Hematopoietic multipotent progenitor cell treated with erythropoietin and hydrocortisone succinate and interleukin-3 and kit ligand, for 8 days (in vitro differentiated cells): ENCODE results near the gene ANO9.
"Not testable (repeated sequence)": the region's sequence is repeated elsewhere in the genome, so short reads cannot be mapped to it uniquely, and the experiment has no call there.

Experiments used
- DNase-seq: peaks from one replicate; pipeline ENCODE4 v3.0.0-alpha.2; 2015

ANO9 gene

DNA sequence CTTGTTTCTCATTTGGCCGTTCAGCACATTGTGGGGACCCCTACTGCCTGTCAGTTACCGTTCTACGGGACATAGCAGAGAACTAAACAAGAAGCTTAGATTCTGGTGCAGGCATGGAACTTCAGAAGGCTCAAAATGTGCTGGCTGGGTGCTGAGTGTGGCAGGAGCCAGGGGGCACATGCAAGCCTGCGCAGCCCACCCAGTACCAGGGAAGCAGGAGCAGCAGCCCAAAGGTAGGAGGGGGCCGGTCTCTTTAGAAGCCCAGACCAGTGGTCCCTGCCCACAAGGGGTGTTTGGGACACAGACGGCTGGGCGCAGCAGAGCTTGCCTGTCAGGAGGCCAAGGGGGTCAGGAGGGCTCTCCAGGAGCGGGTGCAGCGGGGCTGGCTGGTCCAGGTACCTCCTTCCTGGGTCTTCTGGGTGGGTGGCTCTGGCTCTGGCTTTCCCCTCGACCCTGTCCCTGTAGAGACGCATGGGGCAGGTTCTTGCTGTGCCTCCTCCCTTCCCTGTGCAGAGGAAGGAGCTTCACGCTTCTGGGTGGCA is 10.5 kb upstream of the ANO9 start:
- DNase-seq, result no peak

DNA sequence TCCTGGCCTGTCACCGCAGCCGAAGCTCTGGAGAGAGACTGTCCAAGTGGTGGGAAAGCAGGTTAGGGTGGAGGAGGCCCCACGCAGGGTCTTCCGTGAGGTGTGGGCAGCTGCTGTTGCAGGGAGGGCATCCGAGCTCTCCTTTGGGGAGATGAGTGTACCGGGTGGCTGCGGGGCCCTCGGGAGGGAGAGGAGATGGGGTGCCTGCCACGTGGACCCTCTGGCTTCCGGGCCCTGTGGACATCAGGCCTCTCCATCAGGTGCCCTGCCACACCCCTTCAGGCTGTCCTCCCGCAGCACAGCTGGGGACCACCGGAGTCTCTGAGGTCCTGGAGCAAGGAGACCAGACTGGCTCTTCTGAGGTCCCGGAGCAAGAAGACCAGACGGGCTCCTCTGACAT is 9.9 kb upstream of the ANO9 start:
- DNase-seq, result no peak

DNA sequence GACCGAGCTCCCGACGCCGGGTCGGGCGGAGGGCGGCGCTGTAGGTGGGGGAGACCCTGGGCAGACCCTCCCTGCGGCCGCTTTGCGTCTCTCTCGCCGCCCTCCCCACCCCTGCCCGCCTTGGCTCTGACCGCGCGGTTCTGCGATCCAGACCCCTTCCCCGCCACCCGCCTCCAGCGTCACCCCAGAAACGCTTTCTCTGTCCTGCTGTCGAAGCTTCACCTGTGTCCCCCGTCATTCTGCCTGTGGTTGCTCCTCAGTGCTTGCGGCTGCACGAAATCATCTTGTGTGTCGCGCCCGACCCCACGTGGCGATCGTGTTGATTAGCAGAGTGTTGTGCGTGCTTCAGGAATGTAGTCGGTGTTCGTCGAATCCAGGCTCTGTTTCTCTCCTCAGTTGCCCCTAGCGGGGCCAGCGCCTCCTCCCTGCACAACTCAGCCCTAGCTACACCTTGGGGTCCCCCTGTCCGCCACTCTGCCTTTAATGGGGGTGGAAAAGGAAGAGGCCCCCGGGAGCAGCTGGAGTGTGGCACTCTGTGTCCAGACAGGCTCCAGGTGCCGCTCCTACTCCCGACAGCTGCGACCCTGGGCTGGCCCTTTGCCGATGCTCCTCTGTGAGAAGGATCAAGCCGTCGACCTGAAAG is 9.1 kb upstream of the ANO9 start:
- peak; percentile 78 for DNase-seq

DNA sequence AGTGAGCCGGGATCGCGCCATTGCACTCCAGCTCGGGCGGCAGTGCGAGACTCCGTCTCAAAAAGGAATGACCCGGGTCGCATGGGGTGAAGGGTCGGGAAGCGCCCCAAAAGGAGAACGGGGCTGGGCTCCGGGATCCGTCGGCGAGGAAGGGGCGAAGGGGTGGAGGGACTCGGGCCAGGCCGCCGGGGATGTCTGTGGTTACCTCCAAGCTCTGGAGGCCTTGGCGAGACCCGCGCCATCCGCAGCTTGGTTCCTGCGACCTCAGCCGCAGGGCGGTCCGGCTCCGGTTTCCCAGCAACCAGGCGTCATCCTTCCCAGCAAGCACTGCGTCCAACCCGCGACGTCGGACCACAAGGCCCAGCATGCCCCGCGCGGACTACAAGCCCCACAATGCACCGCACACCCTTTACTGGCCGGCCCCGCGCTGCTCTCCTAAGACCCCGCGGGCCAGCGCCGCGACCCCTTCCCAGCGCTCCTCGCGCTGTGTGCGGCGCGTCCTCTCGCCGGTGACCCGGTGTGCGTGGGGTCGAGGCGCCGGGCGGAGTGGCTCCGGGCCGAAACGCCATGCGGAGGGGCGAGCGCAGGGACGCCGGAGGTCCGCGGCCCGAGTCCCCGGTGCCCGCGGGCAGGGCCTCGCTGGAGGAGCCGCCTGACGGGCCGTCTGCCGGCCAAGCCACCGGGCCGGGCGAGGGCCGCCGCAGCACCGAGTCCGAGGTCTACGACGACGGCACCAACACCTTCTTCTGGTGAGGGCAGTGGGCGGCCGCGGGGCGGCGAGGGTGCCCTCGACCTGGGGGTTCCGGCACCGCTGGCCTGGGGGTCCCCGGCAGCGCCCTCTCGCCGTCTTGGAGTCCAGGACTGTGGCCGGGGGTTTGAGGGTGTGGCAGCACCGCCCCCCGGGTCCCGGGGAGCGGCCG is 8.3 kb upstream of the ANO9 start, which contains the start of gene PTDSS2:
Gene PTDSS2, plus strand, starts transcription at position 391 of the 920 bp plus-strand sequence. Its CDS starts 177 bp downstream, at position 568.
- DNase-seq, result peak; percentile 95

DNA sequence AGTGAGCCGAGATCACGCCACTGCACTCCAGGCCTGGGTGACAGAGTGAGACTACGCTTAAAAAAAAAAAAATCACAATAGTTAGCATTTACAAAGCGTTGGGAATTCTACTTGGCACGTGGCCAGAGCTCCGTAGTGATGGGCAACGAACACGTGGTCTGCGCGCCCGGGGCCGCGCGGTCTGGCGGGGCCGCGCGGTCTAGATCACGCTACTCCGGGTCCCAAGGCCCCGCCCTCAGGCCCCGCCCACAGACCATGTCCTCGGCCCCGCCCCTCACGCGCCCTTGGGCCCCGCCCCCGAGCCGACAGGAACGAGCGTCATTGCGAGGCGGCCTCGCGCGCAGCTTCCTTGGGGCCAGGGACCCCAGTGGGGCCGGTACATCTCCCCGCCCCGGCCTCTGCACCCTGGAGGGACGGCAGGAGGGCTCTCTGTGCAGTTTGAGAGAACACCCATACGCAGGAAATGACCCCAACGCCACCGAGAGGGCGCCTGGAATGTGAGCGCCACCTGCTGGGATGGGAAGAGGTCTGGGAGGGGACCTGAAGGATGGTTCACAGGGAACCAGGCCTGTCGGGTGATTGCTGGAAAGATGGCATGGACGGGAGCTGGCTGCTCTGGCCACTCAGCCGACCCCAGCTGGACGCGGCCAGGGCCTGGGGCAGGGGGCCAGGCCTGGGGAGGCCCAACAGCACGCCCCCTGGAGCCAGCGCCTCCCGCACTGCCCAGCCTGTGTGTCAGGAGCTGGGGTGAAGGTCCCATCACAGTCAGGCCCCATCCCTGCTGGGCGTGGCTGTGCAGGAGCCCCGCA is 6.3 kb upstream of the ANO9 start:
- peak; percentile 89 for DNase-seq

DNA sequence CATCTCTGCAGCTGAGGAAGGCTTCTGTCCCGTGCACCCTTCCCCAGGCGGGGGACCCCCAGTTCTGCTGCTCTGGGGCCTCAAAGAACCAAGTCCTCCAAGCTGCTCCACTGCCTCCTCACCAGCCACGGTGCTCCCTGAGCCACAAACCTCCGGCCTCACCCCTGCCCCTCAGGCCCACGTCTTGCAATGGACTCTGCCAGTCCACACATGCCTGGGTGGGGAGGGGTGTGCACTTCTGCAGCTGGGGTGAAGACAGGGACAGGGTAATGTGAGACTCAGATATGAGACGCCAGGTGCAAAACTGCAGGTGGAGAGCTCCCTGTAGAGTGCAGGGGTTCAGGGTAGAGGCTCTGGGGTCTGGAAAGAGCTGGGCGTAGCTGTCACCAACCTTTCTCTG is 5.1 kb upstream of the ANO9 start:
- no peak for DNase-seq

DNA sequence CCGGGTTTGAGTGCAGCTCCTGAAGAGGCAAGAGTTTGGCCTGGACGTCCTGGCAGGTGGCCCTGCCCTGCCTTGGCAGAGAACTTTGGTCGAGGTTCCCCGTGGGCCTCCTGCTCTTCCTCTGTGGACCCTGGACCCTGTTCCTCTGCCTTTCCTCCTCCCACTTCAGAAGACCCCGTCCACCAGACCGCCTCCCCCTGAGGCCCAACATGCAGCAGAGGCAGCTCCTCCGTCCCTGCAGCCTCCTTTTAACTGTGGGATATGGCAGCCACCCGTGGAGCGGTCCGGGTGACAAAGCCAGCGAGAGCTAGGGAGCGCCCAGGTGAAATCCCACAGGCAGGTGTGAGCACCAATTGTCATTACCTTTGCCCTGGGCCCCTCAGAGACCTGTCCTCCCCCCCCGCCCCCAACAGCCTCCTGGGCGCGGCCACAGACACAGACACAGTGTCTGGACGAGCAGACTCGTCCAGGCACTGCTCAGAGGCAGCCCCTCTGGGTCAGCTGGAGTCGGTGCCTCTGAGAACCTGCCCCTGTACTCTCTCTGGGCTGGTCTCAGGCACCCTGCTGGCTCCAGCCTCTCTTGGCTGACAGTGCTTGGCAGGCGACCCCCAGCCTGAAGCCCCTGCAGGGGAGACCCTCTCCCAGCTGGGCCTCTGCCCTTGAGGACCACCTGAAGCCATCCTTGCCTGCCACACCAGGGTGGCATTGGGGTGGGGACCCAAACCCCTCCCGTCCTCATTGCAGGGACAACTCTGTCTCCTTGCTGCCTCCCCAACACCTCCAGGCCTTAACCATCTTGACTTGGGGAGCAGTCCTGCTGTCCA is 4.2 kb upstream of the ANO9 start:
- no peak for DNase-seq

DNA sequence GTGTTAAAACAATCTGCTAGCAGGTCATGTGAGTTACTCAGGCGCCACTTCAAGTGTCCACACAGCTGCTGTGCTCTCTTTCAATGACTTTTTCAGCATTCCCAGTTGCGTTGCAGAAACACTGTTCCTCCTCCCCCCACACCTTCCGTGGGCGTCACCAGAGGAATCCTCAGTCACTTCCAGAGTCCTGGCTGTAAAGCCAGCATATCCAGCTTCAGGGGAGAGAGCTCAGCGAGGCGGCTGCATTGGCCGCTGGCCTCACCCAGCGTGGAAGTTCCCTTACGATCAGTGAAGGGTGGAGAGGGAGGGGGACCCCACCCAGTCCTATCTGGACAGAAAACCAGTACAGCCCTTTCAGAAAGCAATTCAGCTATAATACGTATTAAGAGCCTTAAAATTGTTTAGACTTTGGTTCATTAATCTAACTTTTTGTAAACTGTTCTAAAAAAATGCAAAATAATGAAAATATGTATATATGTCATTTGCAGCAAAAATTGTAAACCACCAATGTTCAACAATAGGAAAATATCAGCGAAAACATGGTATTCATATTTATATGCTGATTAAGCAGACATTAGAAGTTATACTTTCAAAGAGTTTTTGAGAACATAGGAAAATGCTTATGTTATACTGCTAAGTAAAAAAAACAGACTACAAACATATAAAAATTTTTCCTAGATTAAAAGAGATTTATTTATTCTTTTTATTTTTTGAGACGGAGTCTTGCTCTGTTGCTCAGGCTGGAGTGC is 2.8 kb upstream of the ANO9 start:
- DNase-seq, result peak; percentile 64

DNA sequence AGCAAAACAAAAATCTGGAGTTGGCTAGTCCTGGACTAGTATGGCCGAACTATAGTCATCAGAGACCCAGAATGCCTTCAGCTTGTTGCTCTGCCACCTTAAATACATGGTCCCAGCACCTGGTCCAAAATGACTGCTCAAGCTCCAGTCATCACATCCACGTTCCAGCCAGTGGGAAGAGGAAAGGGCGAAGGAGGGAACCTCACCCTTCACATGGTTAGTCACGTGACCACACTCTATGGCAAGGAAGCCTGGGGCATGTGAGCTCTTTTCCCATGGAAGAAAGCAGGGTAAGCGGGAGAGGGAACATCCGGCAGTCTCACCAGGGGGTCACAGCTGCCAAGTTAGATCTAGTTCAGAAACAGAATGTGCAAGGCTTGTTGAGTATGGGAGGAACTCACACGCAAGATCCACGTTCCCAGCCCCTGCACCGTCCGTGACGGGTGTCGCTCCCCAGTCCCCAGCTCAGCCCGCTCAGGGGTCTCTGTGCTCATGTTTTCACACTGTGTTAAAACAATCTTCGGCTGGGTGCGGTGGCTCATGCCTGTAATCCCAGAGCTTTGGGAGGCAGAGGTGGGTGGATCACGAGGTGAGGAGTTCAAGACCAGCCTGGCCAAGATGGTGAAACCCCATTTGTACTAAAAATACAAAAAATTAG is 1.9 kb upstream of the ANO9 start:
- no peak for DNase-seq

DNA sequence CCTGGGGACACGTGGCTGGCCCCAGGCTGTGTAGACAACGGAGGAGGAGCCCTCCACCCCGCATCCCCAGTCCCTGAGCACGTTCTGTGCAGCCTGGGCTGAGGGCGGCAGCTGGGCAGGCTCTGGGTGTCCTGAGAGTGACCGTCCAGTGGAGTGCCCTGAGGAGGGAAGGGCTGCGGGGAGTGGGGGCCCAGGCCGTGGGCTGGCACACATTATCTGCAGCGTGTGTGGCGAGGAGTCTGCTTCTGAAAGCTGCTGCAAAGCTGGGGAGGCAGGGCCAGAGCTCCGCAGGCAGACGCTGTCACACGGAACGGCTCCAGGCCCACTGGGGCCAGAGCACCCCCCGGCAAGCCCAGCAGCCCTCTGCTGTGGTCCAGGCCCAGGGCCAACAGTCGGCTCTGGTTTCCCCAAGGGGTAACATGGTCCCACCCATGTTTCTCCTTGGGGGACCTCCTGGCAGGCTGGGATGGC is 835 bp upstream of the ANO9 start:
- DNase-seq, result no peak

DNA sequence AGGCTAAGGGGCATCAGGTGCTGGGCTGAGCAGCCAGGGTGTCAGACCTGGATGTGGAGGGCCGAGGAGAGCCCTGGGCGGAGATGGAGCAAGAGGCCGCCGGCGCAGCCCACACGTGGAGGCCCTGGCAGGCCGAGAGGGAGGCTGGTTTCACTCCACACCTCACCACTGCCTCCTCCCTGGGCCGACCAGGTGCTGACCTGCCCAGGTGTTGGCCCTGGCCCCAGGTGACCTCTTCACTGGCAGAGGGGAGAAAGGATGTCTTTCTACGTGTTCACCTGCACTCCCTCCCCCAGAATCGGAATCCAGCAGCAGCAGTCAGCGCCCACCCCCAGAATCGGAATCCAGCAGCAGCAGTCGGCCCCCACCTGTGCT is 781 bp downstream of the ANO9 start:
- no peak for DNase-seq

DNA sequence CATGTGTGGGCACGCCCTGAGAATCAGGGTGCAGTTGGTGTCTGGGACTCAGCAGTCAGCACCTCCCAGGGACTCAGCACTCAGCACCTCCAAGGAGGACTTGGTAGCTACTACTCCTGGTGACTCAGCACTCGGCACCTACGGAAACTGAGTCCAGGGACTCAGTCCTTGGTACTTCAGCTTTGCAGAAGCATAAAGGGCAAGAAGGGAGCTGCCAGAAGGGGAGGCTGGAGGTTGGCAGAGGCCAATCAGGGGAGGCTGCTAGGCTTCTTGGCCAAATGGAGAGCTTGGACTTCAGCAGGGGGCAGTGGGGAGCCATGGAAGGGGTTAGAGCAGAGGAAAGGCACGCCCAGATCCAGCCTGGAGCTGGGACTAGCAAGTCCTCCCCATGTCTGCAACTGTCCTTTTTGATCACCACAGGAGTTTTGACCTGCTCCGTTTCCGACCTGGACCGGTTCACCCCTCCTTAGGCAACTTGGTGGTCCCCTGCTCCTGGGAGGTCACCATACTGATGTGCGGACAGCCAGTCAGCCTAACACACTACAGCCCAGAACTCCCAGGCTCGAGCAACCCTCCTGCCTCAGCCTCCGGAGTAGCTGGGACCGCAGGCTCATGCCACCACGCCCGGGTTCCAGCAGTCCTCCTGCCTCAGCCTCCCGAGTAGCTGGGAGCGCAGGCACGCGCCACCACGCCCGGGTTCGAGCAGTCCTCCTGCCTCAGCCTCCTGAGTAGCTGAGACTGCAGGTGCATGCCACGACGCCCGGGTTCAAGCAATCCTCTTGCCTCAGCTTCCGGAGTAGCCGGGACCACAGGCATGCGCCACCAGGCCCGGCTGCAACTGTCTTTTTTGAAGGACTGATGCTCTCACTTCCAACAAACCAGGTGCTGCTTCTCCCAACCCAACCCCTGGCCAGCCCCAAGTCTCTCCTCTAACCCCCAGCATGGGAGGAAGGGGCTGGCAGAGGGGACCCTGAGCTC is 1.5 kb downstream of the ANO9 start:
- DNase-seq, result peak; percentile 36

DNA sequence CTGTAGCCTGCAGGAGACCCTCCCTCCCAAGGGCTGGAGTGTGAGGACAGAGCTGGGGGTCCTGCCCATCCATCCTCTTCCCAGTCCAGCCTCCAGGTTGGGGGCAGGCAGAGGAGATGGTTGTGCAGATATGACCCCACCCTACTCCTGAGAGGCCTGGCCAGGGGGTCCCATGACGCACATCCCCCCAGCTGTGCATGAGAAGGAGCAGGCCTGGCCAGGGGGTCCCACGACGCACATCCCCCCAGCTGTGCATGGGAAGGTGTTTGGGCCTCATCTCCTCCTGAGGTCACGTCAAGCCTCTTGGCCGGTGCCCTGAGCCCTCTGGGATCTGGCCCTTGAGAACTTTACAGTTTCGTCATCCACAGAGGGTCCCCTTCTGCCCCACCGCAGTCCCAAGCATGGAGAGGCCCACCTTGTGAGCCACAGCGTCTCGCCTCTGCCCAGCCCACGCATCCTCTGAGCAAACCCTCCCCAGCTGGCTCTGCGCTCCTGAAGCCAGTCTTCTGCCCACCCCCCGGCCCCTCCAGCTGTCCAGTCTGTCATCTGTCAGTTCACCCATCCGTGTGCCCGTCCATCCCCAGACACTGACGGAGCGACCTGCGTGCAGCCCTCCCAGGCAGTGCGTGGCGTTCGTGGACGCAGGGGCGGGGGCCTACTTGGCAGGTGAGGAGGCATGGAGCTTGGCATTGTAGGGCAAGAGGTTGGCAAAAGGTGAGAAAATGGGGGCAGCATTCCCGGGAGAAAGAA is 2.3 kb downstream of the ANO9 start:
- no peak for DNase-seq

DNA sequence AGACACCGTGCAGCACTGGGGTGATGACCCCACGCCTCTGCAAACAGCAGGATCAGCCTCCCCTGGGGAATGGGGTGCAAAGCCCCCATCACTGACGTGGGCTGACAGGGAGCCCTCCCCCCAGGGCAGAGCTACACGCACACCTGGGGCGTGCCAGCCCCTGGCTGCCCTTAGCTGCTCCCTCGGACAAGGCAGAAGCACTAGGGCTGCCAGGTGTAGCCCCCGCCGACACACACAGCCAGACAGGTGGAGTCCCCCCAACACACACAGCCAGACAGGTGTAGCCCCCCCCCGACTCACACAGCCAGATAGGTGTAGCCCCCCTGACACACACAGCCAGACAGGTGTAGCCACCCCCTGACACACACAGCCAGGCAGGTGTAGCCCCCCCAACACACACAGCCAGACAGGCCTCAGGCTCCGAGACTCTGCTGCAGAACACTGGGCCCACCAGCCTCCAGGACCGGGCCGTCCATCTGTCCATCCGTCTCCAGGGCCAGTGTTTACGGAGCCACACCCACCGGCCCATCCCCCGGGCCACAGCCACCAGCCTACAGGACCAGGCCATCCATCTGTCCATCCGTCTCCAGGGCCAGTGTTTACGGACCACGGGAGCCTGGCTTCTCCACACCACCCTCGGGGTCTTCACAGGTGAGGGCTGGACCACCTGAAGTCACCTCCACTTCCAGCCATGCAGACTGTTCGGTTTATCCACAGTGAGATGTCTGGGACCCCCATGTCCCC is 3.5 kb downstream of the ANO9 start:
- no peak for DNase-seq

DNA sequence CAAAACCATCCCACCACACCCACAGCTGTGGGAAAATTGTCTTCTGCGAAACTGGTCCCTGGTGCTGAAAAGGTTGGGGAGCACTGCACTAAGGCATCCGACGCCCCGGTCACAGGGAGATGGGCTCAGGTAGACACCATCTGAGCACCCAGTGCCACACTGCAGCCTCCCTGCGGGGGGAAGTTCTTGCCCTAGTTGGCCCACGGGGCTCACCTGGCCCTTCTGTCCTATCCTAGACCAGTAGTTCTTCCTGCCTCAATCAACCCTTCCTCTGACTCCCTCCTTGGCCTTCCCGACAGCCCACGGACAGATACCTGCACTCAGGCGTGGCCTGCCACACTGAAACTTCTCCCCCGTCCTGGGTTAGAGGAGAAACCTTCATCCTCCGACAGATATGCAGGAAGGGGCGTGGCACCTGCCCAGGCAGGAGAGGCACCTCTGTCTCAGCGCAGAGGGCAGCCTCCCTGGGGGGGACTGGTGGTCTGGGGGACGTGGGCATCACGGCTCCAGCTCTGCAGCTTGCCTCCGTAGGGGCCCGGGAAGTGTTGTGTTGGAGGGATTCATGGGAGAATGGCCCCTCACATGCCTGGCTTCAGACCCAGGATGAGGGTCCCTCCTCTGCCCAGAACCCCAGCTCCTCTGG is 4.5 kb downstream of the ANO9 start:
- no peak for DNase-seq

DNA sequence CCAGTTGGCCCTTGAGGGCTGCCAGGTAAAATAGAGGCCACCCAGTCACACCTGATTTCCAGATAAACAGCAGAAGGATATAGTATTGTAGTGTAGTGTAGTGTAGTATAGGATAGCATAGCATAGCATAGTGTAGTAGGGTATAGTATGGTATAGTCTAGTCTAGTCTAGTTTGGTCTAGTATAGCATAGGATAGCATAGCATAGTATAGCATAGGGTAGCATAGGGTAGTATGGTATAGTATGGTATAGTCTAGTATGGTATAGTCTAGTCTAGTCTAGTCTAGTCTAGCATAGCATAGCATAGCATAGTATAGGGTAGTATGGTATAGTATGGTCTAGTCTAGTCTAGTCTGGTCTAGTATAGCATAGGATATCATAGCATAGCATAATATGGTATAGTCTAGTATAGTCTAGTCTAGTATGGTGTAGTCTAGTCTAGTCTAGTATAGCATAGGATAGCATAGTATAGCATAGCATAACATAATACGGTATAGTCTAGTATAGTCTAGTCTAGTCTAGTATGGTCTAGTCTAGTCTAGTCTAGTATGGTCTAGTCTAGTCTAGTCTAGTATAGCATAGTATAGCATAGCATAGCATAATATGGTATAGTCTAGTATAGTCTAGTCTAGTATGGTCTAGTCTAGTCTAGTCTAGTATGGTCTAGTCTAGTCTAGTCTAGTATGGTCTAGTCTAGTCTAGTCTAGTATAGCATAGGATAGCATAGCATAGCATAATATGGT is 6.6 kb downstream of the ANO9 start:
- DNase-seq, result not testable (repeated sequence)

DNA sequence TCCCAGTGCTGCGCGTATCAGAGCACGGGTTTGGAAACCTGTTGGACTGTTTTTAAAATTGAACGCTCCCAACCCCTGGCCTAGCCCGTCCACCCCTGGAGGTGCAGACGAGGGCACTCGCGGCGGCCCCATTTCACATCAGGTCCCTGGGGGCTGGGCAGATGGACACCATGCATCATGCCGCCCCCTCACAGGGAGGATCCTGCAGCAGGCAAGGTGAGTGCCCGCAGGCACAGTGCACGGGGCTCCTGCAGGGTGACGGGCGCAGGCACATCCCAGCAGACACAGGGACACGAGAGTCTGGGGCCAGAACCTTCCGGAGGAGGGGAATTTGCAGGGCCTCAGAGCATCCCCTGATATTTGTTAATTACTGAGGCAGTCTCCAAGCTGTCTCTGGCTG is 7.3 kb downstream of the ANO9 start:
- DNase-seq, result no peak
